ENCODE results near the gene TMEM131L. TPM values are rescaled to one million over a fixed set of nuclear protein-coding genes. Genes with fewer than 3 reads are reported as not detected.

TMEM131L gene
- total RNA-seq, 1 experiment from 2014 or later = 19.7 TPM

DNA sequence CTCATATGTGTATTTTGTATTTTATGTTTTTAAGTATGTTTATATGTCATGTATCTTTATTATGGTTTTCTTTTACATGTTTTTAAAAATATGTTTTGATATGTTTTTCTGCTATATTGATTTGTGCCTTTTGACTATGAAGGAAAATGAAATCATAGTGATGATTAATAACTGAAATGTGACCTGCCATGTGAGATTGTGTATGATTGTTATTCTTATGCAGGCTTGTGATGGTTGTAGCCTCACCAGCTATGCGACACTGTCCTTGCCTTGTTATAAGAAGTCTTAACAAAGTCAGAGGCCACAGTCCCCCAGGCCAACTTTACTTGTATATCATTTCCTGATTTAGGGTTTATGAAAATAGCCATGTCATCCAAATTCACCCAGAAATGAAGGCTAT, 83.2 kb downstream of the TMEM131L start:
- no peaks in the 10 kb centered on the region for H3K9me2 ChIP-seq (ENCODE audit: insufficient read depth)
- H4K20me1 ChIP-seq (ENCODE audit: insufficient read depth) = no peaks in the 10 kb centered on the region
- H3K4me3 ChIP-seq (replicated peaks in 1 of 2; ENCODE audit: low read depth in 1 of 2, low read length in 2 of 2) = no peak overlapping the region
- POLR2A ChIA-PET = no interaction called here
- H3K4me2 ChIP-seq (ENCODE audit: low read length) = no peak overlapping the region
- peaks cover 4% of the 10 kb centered on the region; the same call in 1 of the 2 replicates for H3K79me2 ChIP-seq (ENCODE audit: insufficient read depth, low read length)
- no peak overlapping the region for H2AFZ ChIP-seq (ENCODE audit: low read depth, low read length, poor library complexity, severe bottlenecking)
- intact Hi-C loops (cut with micrococcal nuclease) = no loop called here
- H3K9ac ChIP-seq (ENCODE audit: low read length) = no peak overlapping the region
- no peaks in the 10 kb centered on the region for H3K4me1 ChIP-seq (ENCODE audit: control insufficient read depth in 1 of 2, insufficient read depth in 2 of 2, low read length in 2 of 2)
- TF ChIP-seq FOSL1 (IDR thresholded peaks at IDR 0.05; ENCODE audit: low read depth) = no peak
- no peak for TF ChIP-seq YY1 (IDR thresholded peaks at IDR 0.05; ENCODE audit: extremely low read depth, insufficient replicate concordance, low read depth, low read length)
- TF ChIP-seq ZFX (IDR thresholded peaks at IDR 0.05) = no peak
- TF ChIP-seq RAD21 (IDR thresholded peaks at IDR 0.05; ENCODE audit: low read depth) = no peak
- TF ChIP-seq POLR2AphosphoS5 (IDR thresholded peaks at IDR 0.05; ENCODE audit: low read depth, low read length) = no peak
- no peak for TF ChIP-seq SP1 (IDR thresholded peaks at IDR 0.05; ENCODE audit: low read depth)
- no peak for TF ChIP-seq SRF (IDR thresholded peaks at IDR 0.05; ENCODE audit: low read depth)
- no peak for TF ChIP-seq CBX3 (IDR thresholded peaks at IDR 0.05; ENCODE audit: low read depth)
- no peak for TF ChIP-seq EZH2 (IDR thresholded peaks at IDR 0.05)
- TF ChIP-seq, protein P1, sequence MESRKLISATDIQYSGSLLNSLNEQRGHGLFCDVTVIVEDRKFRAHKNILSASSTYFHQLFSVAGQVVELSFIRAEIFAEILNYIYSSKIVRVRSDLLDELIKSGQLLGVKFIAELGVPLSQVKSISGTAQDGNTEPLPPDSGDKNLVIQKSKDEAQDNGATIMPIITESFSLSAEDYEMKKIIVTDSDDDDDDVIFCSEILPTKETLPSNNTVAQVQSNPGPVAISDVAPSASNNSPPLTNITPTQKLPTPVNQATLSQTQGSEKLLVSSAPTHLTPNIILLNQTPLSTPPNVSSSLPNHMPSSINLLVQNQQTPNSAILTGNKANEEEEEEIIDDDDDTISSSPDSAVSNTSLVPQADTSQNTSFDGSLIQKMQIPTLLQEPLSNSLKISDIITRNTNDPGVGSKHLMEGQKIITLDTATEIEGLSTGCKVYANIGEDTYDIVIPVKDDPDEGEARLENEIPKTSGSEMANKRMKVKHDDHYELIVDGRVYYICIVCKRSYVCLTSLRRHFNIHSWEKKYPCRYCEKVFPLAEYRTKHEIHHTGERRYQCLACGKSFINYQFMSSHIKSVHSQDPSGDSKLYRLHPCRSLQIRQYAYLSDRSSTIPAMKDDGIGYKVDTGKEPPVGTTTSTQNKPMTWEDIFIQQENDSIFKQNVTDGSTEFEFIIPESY (IDR thresholded peaks at IDR 0.05; ENCODE audit: extremely low read depth, insufficient replicate concordance, low read length) = no peak
- no peaks in the 10 kb centered on the region for H3K9me3 ChIP-seq (ENCODE audit: control insufficient read depth in 1 of 2, insufficient read depth in 1 of 2, low read depth in 1 of 2, low read length in 2 of 2)
- RAD21 ChIA-PET (ENCODE audit: low non-redundant PET in 1 of 2, low total read pairs in 2 of 2, uncharacterized antibody in 2 of 2, unreplicated experiment in 2 of 2) = no interaction called here
- no peak for DNase-seq (ENCODE audit: low read depth, low spot score)
- ATAC-seq = no peak
- no TSS peak for BruUV-seq (replicated peaks)
- CTCF ChIA-PET = no interaction called here
- H3K27ac ChIP-seq (ENCODE audit: low read depth, low read length) = no peak overlapping the region
- no peaks in the 10 kb centered on the region for H3K36me3 ChIP-seq (ENCODE audit: control insufficient read depth in 1 of 2, insufficient read depth in 2 of 2, low read length in 2 of 2)
- H3K27me3 ChIP-seq (ENCODE audit: insufficient read depth, low read length) = no peaks in the 10 kb centered on the region
